PC-3 (cell line): Measurements from ENCODE around the gene POPDC2. TPM values are rescaled to one million over a fixed set of nuclear protein-coding genes. Genes with fewer than 3 reads are reported as not detected.

ENCODE experiments used
- ATAC-seq: fragments of 200-7000 bp; cut with Tn5 transposase; 2 replicates; pipeline ENCODE4 v1.9.1; 2020; ENCODE audit warnings: mild to moderate bottlenecking, moderate library complexity
- BruUV-seq: library from RNA; stranded (reverse); fragments of 400-500 nt; replicated peaks from 2 replicates; lab custom pipeline; 2021; lab: Mats Ljungman, UMichigan
- CTCF ChIA-PET: fragments of 300-600 bp; sonication (Branson Sonifier 250); formaldehyde crosslinking; loops from one replicate; lab custom pipeline; 2022; ENCODE audit warnings: antibody characterized with exemption; lab: Charles Lee
- POLR2A ChIA-PET: fragments of 300-600 bp; sonication (Branson Sonifier 250); formaldehyde crosslinking; loops from one replicate; lab custom pipeline; 2022; ENCODE audit warnings: antibody characterized with exemption; ENCODE audit not compliant: unreplicated experiment; lab: Charles Lee
- DNase-seq: peaks from one replicate; pipeline ENCODE4 v3.0.0-alpha.2; 2015
- H2AFZ ChIP-seq: fragments of 300-600 bp; sonication (generic); 2 replicates; pipeline ENCODE4 v1.6.0; 2016; ENCODE audit warnings: antibody characterized with exemption, low read length
- H3F3A ChIP-seq: fragments of 300-600 bp; sonication (generic); one replicate; pipeline ENCODE4 v1.6.0; 2017; ENCODE audit warnings: antibody characterized with exemption, low read length, control low read depth, mild to moderate bottlenecking; ENCODE audit not compliant: unreplicated experiment
- H3K27ac ChIP-seq: fragments of 300-600 bp; sonication (generic); 2 replicates; pipeline ENCODE4 v1.5.1; 2016; ENCODE audit warnings: mild to moderate bottlenecking, low read length
- H3K27me3 ChIP-seq: fragments of 300-600 bp; sonication (generic); 2 replicates; pipeline ENCODE4 v1.6.1; 2016; ENCODE audit warnings: low read length, mixed read lengths
- H3K36me3 ChIP-seq: fragments of 300-600 bp; sonication (generic); 2 replicates; pipeline ENCODE4 v1.6.1; 2016; ENCODE audit warnings: low read depth, mixed run types, low read length, mixed read lengths
- H3K4me1 ChIP-seq: fragments of 300-600 bp; sonication (generic); 2 replicates; pipeline ENCODE4 v1.5.1; 2016; ENCODE audit warnings: low read length; ENCODE audit not compliant: insufficient read depth
- H3K4me2 ChIP-seq: fragments of 300-600 bp; sonication (generic); 2 replicates; pipeline ENCODE4 v1.6.0; 2016; ENCODE audit warnings: low read length
- H3K4me3 ChIP-seq: fragments of 300-600 bp; sonication (generic); 2 replicates; pipeline ENCODE4 v1.5.1; 2016; ENCODE audit warnings: mild to moderate bottlenecking, low read length, mixed read lengths
- H3K79me2 ChIP-seq: fragments of 300-600 bp; sonication (generic); 2 replicates; pipeline ENCODE4 v1.6.1; 2017; ENCODE audit warnings: low read length, mixed read lengths
- H3K9ac ChIP-seq: fragments of 300-600 bp; sonication (generic); 2 replicates; pipeline ENCODE4 v1.6.0; 2016; ENCODE audit warnings: mild to moderate bottlenecking, low read length
- H3K9me2 ChIP-seq: fragments of 300-600 bp; sonication (generic); replicated peaks from 2 replicates; pipeline ENCODE4 v1.6.1; 2016; ENCODE audit warnings: mixed run types, low read length, mixed read lengths
- H3K9me3 ChIP-seq: fragments of 300-600 bp; sonication (generic); 2 replicates; pipeline ENCODE4 v1.6.1; 2016; ENCODE audit warnings: low read length, mixed read lengths
- H4K20me1 ChIP-seq: fragments of 300-600 bp; sonication (generic); 2 replicates; pipeline ENCODE4 v1.6.1; 2016; ENCODE audit warnings: low read length, mixed read lengths
- EZH2 ChIP-seq: fragments of 300-600 bp; sonication (generic); IDR thresholded peaks from one replicate; pipeline ENCODE4 v1.6.1; 2017; ENCODE audit warnings: antibody characterized with exemption, mild to moderate bottlenecking, low read length; ENCODE audit not compliant: unreplicated experiment
- EZH2phosphoT487 ChIP-seq: fragments of 300-600 bp; sonication (generic); IDR thresholded peaks from 2 replicates; pipeline ENCODE4 v1.6.1; 2018; ENCODE audit warnings: mild to moderate bottlenecking, antibody characterized with exemption, low read length, borderline replicate concordance
- intact Hi-C: fragments of 100-400 bp; cut with micrococcal nuclease; formaldehyde crosslinking; loops from 2 replicates; pipeline ENCODE4 v1.9.0; 2023
- total RNA-seq: library from RNA; depleted of rRNA; stranded (reverse); fragments of >200 nt; gene quantifications from 2 replicates; pipeline ENCODE4 v1.2.3, GENCODE V29; 2014
- TF ChIP-seq, protein P1 (sequence below): fragments of 300-600 bp; sonication (generic); conservative IDR thresholded peaks from 2 replicates; pipeline ENCODE4 v1.5.1; 2017; ENCODE audit warnings: antibody characterized with exemption, low read depth, mild to moderate bottlenecking, low read length

The POPDC2 gene
- total RNA-seq, 1 experiment from 2014 or later: 0.62 TPM

DNA sequence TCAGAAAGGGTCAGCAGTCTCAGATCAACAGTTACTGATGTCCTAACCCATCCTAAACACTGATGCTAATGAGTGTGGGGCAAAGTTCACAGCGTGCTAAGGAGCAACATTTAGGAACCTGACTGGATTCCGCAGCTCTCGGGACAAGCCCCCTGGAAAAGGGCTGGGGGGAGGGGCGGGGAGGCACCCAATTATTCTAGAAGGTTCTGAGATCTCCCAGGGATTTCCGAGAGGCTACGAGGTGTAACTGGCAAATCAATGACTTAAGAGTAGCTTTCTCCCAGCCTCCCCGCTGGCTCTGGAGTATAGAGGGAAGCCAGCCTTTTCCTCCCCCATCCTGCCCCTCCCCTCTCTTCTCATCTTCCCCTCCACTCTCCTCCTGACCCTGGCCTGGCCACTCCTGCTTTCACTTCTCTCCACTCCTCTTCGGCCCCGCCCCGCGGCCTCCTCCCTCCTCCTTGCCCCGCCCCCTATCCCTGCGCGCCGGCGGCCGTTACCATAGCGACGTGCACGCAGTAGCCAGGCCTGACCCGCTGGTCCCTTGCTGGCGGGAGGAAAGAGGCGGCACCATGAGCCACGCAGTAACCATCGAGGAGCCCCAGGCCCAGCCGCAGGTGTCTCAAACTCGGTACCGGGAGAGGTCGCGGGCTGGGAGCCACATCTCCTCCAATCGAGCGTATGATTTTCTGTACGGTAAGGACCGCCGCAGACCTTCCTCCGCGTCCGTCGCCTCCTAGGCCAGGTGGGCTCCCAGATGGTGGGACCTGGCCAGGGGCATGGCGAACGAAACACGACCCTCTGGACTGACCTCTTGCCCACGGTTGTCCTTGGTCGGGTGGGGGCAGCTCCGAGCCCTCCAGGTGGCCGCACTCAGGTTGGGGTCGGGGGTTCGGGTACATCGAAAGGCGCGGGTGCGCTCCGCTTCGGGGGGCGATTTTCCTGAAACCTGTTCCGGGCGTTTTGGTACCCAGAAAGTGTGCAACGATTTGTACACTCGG lies 42.4 kb upstream of the POPDC2 start, which contains the start of gene CFAP91:
Gene CFAP91 (plus strand): TSS at position 493 of the 998 bp plus-strand sequence. CDS start 77 bp downstream, at position 570.
- CTCF ChIA-PET: no interaction called here
- H3K9me3 ChIP-seq: no peaks in the 10 kb centered on the region
- peak; percentile 96 for ATAC-seq
- no peaks in the 10 kb centered on the region for H3K36me3 ChIP-seq
- POLR2A ChIA-PET: no interaction called here
- H3K9me2 ChIP-seq: no peaks in the 10 kb centered on the region
- peak within 1 kb of the TSS; percentile 93 for H3K4me2 ChIP-seq
- H3K4me1 ChIP-seq: peaks cover 17% of the 10 kb centered on the region
- DNase-seq: peak; percentile 94
- peak within 1 kb of the TSS; percentile 19; the same call in 1 of the 2 replicates for H3K9ac ChIP-seq
- H2AFZ ChIP-seq: peak within 1 kb of the TSS; percentile 93
- H3K4me3 ChIP-seq: peak within 1 kb of the TSS; percentile 71
- H3K79me2 ChIP-seq: no peaks in the 10 kb centered on the region
- TF ChIP-seq EZH2 (peak; percentile 46), EZH2phosphoT487 (no peak)
- TF ChIP-seq, protein P1, sequence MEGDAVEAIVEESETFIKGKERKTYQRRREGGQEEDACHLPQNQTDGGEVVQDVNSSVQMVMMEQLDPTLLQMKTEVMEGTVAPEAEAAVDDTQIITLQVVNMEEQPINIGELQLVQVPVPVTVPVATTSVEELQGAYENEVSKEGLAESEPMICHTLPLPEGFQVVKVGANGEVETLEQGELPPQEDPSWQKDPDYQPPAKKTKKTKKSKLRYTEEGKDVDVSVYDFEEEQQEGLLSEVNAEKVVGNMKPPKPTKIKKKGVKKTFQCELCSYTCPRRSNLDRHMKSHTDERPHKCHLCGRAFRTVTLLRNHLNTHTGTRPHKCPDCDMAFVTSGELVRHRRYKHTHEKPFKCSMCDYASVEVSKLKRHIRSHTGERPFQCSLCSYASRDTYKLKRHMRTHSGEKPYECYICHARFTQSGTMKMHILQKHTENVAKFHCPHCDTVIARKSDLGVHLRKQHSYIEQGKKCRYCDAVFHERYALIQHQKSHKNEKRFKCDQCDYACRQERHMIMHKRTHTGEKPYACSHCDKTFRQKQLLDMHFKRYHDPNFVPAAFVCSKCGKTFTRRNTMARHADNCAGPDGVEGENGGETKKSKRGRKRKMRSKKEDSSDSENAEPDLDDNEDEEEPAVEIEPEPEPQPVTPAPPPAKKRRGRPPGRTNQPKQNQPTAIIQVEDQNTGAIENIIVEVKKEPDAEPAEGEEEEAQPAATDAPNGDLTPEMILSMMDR: no peak
- intact Hi-C loops: no loop called here
- peaks cover 8% of the 10 kb centered on the region; the same call in 1 of the 2 replicates for H3K27me3 ChIP-seq
- H3F3A ChIP-seq: no peaks in the 10 kb centered on the region
- no peak within 1 kb of the TSS for H3K27ac ChIP-seq
- BruUV-seq: TSS peak; percentile 47
- no peaks in the 10 kb centered on the region for H4K20me1 ChIP-seq

DNA sequence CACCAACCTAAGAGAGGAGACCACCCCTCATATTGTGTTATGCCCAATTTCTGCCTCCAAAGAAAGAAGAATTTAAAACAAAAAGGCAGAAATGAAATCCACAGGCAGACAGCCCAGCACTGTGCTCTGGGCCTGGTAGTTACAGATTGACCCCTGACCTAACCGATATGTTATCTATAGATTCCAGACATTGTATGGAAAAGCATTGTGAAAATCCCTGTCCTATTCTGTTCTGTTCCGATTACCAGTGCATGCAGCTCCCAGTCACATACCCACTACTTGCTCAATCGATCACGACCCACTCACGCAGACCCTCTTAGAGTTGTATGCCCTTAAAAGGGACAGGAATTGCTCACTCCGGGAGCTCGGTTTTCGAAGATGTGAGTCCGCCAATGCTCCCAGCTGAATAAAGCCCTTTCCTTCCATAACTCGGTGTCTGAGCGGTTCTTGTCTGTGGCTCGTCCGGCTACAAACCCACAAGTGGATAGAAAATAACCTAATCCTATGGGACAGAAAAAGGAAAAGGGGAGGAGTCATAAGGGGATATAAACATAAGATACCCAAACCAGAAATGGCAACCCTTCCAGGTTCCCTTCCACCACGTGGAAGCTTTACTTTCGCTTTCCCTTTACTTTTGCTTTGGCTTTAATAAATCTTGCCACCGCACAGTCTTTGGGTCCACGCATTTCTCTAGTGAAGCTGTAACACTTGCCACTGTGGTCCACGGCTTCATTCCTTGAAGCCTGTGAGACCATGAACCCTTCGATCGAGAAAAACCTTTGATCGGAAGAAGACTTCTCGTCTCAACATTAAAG lies 40.7 kb upstream of the POPDC2 start:
- Histone ChIP-seq H3K9me3 (no peaks in the 10 kb centered on the region), H3K9ac (no peak overlapping the region), H3K9me2 (no peaks in the 10 kb centered on the region), H3K4me3 (no peak overlapping the region), H3F3A (no peaks in the 10 kb centered on the region), H3K79me2 (no peaks in the 10 kb centered on the region), H4K20me1 (no peaks in the 10 kb centered on the region), H3K4me2 (no peak overlapping the region), H3K27ac (no peak overlapping the region), H2AFZ (no peak overlapping the region), H3K4me1 (peaks cover 17% of the 10 kb centered on the region), H3K27me3 (peaks cover 8% of the 10 kb centered on the region; the same call in 1 of the 2 replicates), H3K36me3 (no peaks in the 10 kb centered on the region)
- CTCF ChIA-PET: interaction anchor here (0.6 kb wide), 1 partner anchor 446 kb away, joined by 3 read pairs; no protein-coding TSS in a partner anchor
- BruUV-seq: no TSS peak
- ATAC-seq (no peak), DNase-seq (no peak)
- TF ChIP-seq, protein P1: no peak
- TF ChIP-seq EZH2phosphoT487 (no peak), EZH2 (no peak)
- intact Hi-C loops: no loop called here
- POLR2A ChIA-PET: no interaction called here
